ENCODE data around the gene TPP1. TPM values are rescaled to one million over a fixed set of nuclear protein-coding genes. Genes with fewer than 3 reads are reported as not detected.

Gene TPP1
- total and polyA plus RNA-seq, 10 of the 15 experiments (the other 5 are each of a cell fraction or from before 2014, with no cell fraction given): 7.5 to 64.6 (median 38.3) TPM

DNA sequence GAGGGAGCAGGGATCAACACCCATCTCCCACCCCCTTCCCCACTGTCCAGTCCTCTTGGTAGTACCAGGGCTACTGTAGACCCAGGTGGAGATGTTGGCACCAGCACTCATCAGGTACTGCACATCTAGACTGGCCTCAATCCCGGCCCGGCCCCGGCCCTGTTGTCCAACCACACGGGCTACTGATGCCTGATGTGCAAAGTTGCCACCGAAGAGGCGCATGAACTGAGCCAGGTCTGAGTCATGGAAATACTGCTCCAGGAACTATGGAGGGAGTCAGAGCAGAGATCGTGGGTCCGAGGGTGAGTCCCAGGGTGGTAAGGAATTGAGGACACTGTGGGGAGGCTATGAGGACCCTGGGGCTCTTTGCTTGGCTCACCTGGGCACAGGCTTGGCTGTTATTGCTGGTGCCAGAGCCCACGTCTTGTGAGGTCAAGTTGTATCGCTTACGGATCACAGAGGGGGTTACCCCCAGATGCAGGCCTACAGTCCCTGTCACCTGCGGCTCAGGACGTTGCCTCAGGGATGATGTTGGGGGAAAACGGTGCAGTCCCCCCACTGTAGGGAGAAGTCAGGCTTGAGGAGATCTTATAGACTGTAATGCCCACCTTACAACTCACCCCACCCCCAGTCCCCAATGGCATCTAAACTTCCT is 2.5 kb downstream of the TPP1 start:
- ChIA-PET POLR2A (interaction anchor here (1.0 to 9.1 kb wide), 3 partner anchors 7 to 66 kb away, joined by 3 to 85 read pairs (median 33); partner anchors contain the start of genes MRPL17 and TAF10), CTCF (interaction anchor here (1.0 to 3.5 kb wide), 6 partner anchors 9 to 121 kb away, joined by 5 to 27 read pairs (median 16); partner anchors contain the start of genes ILK and MRPL17), SMC1A (ENCODE audit: uncharacterized antibody, unreplicated experiment) (interaction anchor here (1.0 to 3.5 kb wide), 5 partner anchors 9 to 66 kb away, joined by 3 to 34 read pairs (median 14); partner anchors contain the start of gene MRPL17), RAD21 (ENCODE audit: unreplicated experiment) (no interaction called here)
- no peaks in the 10 kb centered on the region for H4K20me1 ChIP-seq (ENCODE audit: control insufficient read depth, insufficient read depth)
- no peaks in the 10 kb centered on the region for H3K9me3 ChIP-seq (replicated peaks; ENCODE audit: control insufficient read depth, insufficient read depth, low read length)
- no peak for TF ChIP-seq KDM1A (IDR thresholded peaks at IDR 0.05; ENCODE audit: borderline replicate concordance)
- TF ChIP-seq, protein P1, sequence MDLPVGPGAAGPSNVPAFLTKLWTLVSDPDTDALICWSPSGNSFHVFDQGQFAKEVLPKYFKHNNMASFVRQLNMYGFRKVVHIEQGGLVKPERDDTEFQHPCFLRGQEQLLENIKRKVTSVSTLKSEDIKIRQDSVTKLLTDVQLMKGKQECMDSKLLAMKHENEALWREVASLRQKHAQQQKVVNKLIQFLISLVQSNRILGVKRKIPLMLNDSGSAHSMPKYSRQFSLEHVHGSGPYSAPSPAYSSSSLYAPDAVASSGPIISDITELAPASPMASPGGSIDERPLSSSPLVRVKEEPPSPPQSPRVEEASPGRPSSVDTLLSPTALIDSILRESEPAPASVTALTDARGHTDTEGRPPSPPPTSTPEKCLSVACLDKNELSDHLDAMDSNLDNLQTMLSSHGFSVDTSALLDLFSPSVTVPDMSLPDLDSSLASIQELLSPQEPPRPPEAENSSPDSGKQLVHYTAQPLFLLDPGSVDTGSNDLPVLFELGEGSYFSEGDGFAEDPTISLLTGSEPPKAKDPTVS (IDR thresholded peaks at IDR 0.05; ENCODE audit: low read depth, low read length): no peak
- TF ChIP-seq PRDM15 (CRISPR knock-in tag; IDR thresholded peaks at IDR 0.05): no peak
- TF ChIP-seq ESRRA (IDR thresholded peaks at IDR 0.05; ENCODE audit: low read length): no peak
- TF ChIP-seq, protein P2, sequence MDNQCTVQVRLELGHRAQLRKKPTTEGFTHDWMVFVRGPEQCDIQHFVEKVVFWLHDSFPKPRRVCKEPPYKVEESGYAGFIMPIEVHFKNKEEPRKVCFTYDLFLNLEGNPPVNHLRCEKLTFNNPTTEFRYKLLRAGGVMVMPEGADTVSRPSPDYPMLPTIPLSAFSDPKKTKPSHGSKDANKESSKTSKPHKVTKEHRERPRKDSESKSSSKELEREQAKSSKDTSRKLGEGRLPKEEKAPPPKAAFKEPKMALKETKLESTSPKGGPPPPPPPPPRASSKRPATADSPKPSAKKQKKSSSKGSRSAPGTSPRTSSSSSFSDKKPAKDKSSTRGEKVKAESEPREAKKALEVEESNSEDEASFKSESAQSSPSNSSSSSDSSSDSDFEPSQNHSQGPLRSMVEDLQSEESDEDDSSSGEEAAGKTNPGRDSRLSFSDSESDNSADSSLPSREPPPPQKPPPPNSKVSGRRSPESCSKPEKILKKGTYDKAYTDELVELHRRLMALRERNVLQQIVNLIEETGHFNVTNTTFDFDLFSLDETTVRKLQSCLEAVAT (IDR thresholded peaks at IDR 0.05): no peak
- TF ChIP-seq TCF7 (IDR thresholded peaks at IDR 0.05; ENCODE audit: borderline replicate concordance): no peak
- TF ChIP-seq RAD21 (IDR thresholded peaks at IDR 0.05; ENCODE audit: insufficient read depth, low read depth, low read length): no peak
- TF ChIP-seq IRF4 (IDR thresholded peaks at IDR 0.05; ENCODE audit: low read depth, low read length): no peak
- no peaks in the 10 kb centered on the region for H3K27me3 ChIP-seq (replicated peaks in 1 of 2; ENCODE audit: control insufficient read depth in 2 of 2, insufficient read depth in 2 of 2, low read length in 1 of 2)
- H3K4me2 ChIP-seq (ENCODE audit: control insufficient read depth, insufficient read depth): no peak overlapping the region
- peaks cover 13% of the 10 kb centered on the region for H3K4me1 ChIP-seq (ENCODE audit: control insufficient read depth, insufficient read depth, low read length)
- in situ Hi-C loops (cut with MboI) (loop anchor here (10.0 kb wide), 1 partner anchor 908 kb away; no protein-coding TSS in a partner anchor), intact Hi-C loops (cut with micrococcal nuclease; ENCODE audit: unreplicated experiment) (loop anchor here (10.0 kb wide), 1 partner anchor 908 kb away; no protein-coding TSS in a partner anchor)
- no peak overlapping the region for H3K9ac ChIP-seq (ENCODE audit: control insufficient read depth, insufficient read depth, low read length)
- no peak for FAIRE-seq
- peaks cover 0 to 6% of the 10 kb centered on the region in 2 experiments; a peak in 1 of 4 replicates for H3K36me3 ChIP-seq (ENCODE audit: control insufficient read depth in 2 of 2, insufficient read depth in 2 of 2, low read length in 1 of 2)
- ATAC-seq: no peak
- peaks cover 13% of the 10 kb centered on the region for H3K79me2 ChIP-seq (ENCODE audit: control insufficient read depth, insufficient read depth, low read length)
- H3K27ac ChIP-seq (ENCODE audit: control insufficient read depth, insufficient read depth): no peak overlapping the region
- H2AFZ ChIP-seq (ENCODE audit: control insufficient read depth, low read depth, low read length): no peak overlapping the region
- no TSS peak for BruUV-seq (replicated peaks)
- DNase-seq (ENCODE audit: low read depth, low spot score): no peak
- H3K4me3 ChIP-seq: no peak overlapping the region
- WGBS (ENCODE audit: insufficient coverage, insufficient replicate concordance, low lambda C conversion rate, missing lambda C conversion rate): 84% methylated on average over 14 of the region's 14 CpGs

Measured in GM12878 (cell line).